Loucy (cell line): ENCODE data around the gene NR2C1.
A peak's percentile ranks its signal among the peaks of the same experiment; 100 is the strongest.
"Not testable (repeated sequence)": the region's sequence is repeated elsewhere in the genome, so short reads cannot be mapped to it uniquely, and the experiment has no call there.

Source experiments
- H2AFZ ChIP-seq: fragments of 200-600 bp; sonication (generic); 2 replicates; pipeline ENCODE4 v1.6.0; 2016; ENCODE audit warnings: antibody characterized with exemption, mild to moderate bottlenecking, low read length, moderate library complexity
- H3F3A ChIP-seq: fragments of 200-600 bp; 2 replicates; pipeline ENCODE4 v1.6.0; 2016; ENCODE audit warnings: antibody characterized with exemption, low read depth, mild to moderate bottlenecking
- H3K27me3 ChIP-seq: fragments of 200-600 bp; sonication (generic); 2 replicates; pipeline ENCODE4 v1.6.1; 2014; ENCODE audit warnings: low read length, mild to moderate bottlenecking; ENCODE audit not compliant: insufficient read depth, poor library complexity, severe bottlenecking
- H3K36me3 ChIP-seq: fragments of 200-600 bp; sonication (generic); 2 replicates; pipeline ENCODE4 v1.6.1; 2016; ENCODE audit warnings: low read length; ENCODE audit not compliant: insufficient read depth
- H3K4me1 ChIP-seq: fragments of 200-600 bp; sonication (generic); 2 replicates; pipeline ENCODE4 v1.5.1; 2014; ENCODE audit warnings: low read length, mild to moderate bottlenecking; ENCODE audit not compliant: insufficient read depth, poor library complexity, severe bottlenecking
- H3K4me2 ChIP-seq: fragments of 200-600 bp; sonication (generic); 2 replicates; pipeline ENCODE4 v1.6.0; 2014; ENCODE audit warnings: antibody characterized with exemption, low read length, low read depth, mild to moderate bottlenecking; ENCODE audit not compliant: poor library complexity, severe bottlenecking
- H3K4me3 ChIP-seq: fragments of 200-600 bp; sonication (generic); 2 replicates; pipeline ENCODE4 v1.5.1; 2014; ENCODE audit warnings: low read length, mild to moderate bottlenecking, mixed read lengths; ENCODE audit not compliant: poor library complexity, severe bottlenecking
- H3K79me2 ChIP-seq: fragments of 200-600 bp; sonication (generic); 2 replicates; pipeline ENCODE4 v1.6.1; 2014; ENCODE audit warnings: low read length; ENCODE audit not compliant: insufficient read depth
- H3K9ac ChIP-seq: fragments of 200-600 bp; sonication (generic); 2 replicates; pipeline ENCODE4 v1.6.0; 2014; ENCODE audit warnings: mild to moderate bottlenecking, low read depth, low read length, moderate library complexity; ENCODE audit not compliant: poor library complexity, severe bottlenecking
- H3K9me2 ChIP-seq: fragments of 200-600 bp; sonication (generic); replicated peaks from 2 replicates; pipeline ENCODE4 v1.6.1; 2016; ENCODE audit warnings: low read depth, low read length, mixed read lengths
- H3K9me3 ChIP-seq: fragments of 200-600 bp; sonication (generic); 2 replicates; pipeline ENCODE4 v1.6.1; 2014; ENCODE audit warnings: mild to moderate bottlenecking, antibody characterized with exemption, low read length, low read depth; ENCODE audit not compliant: insufficient read depth
- H4K20me1 ChIP-seq: fragments of 200-600 bp; sonication (generic); 2 replicates; pipeline ENCODE4 v1.6.0; 2014; ENCODE audit warnings: antibody characterized with exemption, low read length, mild to moderate bottlenecking; ENCODE audit not compliant: insufficient read depth, poor library complexity, severe bottlenecking
- CTCF ChIP-seq: fragments of 200-600 bp; sonication (generic); conservative IDR thresholded peaks from 2 replicates; pipeline ENCODE4 v1.5.1; 2014; ENCODE audit warnings: mild to moderate bottlenecking, antibody characterized with exemption, low read length
- EZH2phosphoT487 ChIP-seq: fragments of 200-600 bp; IDR thresholded peaks from 2 replicates; pipeline ENCODE4 v1.6.1; 2018; ENCODE audit warnings: antibody characterized with exemption, mild to moderate bottlenecking, moderate library complexity, borderline replicate concordance

NR2C1 gene

GRCh38 chr12:94987801-94988200 is 85.6 kb downstream of the NR2C1 start:
- H3K36me3 ChIP-seq: peaks cover 19% of the 10 kb centered on the region; the same call in 1 of the 2 replicates
- H3K79me2 ChIP-seq: peaks cover 7% of the 10 kb centered on the region; the same call in 1 of the 2 replicates
- H3K9ac ChIP-seq: no peak overlapping the region
- TF ChIP-seq CTCF: no peak
- H3K4me2 ChIP-seq: peak overlapping the region; percentile 39
- no peaks in the 10 kb centered on the region for H3K9me3 ChIP-seq
- peaks cover 17% of the 10 kb centered on the region for H4K20me1 ChIP-seq
- no peak overlapping the region for H3K4me3 ChIP-seq
- H2AFZ ChIP-seq: no peak overlapping the region
- H3K4me1 ChIP-seq: peaks cover 29% of the 10 kb centered on the region
- H3K9me2 ChIP-seq: no peaks in the 10 kb centered on the region
- no peaks in the 10 kb centered on the region for H3F3A ChIP-seq
- no peaks in the 10 kb centered on the region for H3K27me3 ChIP-seq

- Histone ChIP-seq H3K9me3 (no peaks in the 10 kb centered on the region), H3K4me2 (peak overlapping the region; percentile 39), H2AFZ (no peak overlapping the region), H3K4me3 (no peak overlapping the region), H3K27me3 (no peaks in the 10 kb centered on the region), H3K79me2 (peaks cover 7% of the 10 kb centered on the region; the same call in 1 of the 2 replicates), H3K4me1 (peaks cover 32% of the 10 kb centered on the region), H3K9ac (no peak overlapping the region), H4K20me1 (peaks cover 20% of the 10 kb centered on the region), H3F3A (no peaks in the 10 kb centered on the region), H3K36me3 (peaks cover 17% of the 10 kb centered on the region; the same call in 1 of the 2 replicates), H3K9me2 (no peaks in the 10 kb centered on the region)
- TF ChIP-seq EZH2phosphoT487 (no peak), CTCF (no peak)
Measured at GRCh38 chr12:94987076-94987669, 86.2 kb downstream of the NR2C1 start.

DNA sequence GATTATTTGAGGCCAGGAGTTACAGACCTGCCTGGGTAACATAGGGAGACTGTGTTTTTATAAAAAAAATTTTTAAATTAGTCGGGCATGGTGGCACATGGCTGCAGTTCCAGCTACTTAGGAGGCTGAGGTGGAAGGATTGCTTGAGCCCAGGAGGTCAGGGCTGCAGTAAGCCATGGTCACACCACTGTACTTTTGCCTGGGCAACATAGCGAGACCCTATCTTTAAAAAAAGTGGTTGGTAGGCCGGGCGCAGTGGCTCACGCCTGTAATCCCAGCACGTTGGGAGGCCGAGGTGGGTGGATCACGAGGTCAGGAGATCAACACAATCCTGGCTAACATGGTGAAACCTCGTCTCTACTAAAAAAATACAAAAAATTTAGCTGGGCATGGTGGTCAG is 88.3 kb downstream of the NR2C1 start:
- H3K9me3 ChIP-seq, H2AFZ ChIP-seq, H3K27me3 ChIP-seq, H3F3A ChIP-seq, H3K4me3 ChIP-seq, H3K9ac ChIP-seq, H3K4me2 ChIP-seq, H3K9me2 ChIP-seq: not testable (repeated sequence)
- H3K36me3 ChIP-seq: peaks cover 12% of the 10 kb centered on the region; the same call in 1 of the 2 replicates
- H3K79me2 ChIP-seq: peaks cover 17% of the 10 kb centered on the region
- H3K4me1 ChIP-seq: peaks cover 32% of the 10 kb centered on the region
- peaks cover 24% of the 10 kb centered on the region for H4K20me1 ChIP-seq

GRCh38 chr12:94983321-94983720 is 90.1 kb downstream of the NR2C1 start:
- peaks cover 16% of the 10 kb centered on the region; the same call in 1 of the 2 replicates for H3K36me3 ChIP-seq
- peaks cover 24% of the 10 kb centered on the region for H3K4me1 ChIP-seq
- H4K20me1 ChIP-seq: peaks cover 22% of the 10 kb centered on the region
- H3K9ac ChIP-seq: no peak overlapping the region
- H3K79me2 ChIP-seq: peaks cover 19% of the 10 kb centered on the region
- no peak overlapping the region for H3K4me3 ChIP-seq
- no peak overlapping the region for H3K4me2 ChIP-seq
- H2AFZ ChIP-seq: no peak overlapping the region
- H3K9me3 ChIP-seq: no peaks in the 10 kb centered on the region
- TF ChIP-seq EZH2phosphoT487 (no peak), CTCF (no peak)
- no peaks in the 10 kb centered on the region for H3K9me2 ChIP-seq
- no peaks in the 10 kb centered on the region for H3K27me3 ChIP-seq
- no peaks in the 10 kb centered on the region for H3F3A ChIP-seq
